SIG-M5 treated with dmso at 0.1 percent for 504 hours (cell line): ENCODE data around the gene PACRG.

Source experiments
- DNase-seq: peaks from one replicate; lab custom pipeline; 2025; ENCODE audit not compliant: unreplicated experiment; lab: John Stamatoyannopoulos, UW

PACRG gene

GRCh38 chr6:163165922-163166321 lies 438.1 kb downstream of the PACRG start:
- no peak for DNase-seq

- no peak for DNase-seq
Observed at GRCh38 chr6:163166507-163166906, 438.7 kb downstream of the PACRG start.

- DNase-seq: no peak
Observed at GRCh38 chr6:163169521-163169920, 441.7 kb downstream of the PACRG start.

- DNase-seq: no peak
Observed at GRCh38 chr6:163170294-163170883, 442.6 kb downstream of the PACRG start.

GRCh38 chr6:163173741-163174140 lies 446.0 kb downstream of the PACRG start:
- DNase-seq: no peak

GRCh38 chr6:163175301-163175700 lies 447.5 kb downstream of the PACRG start:
- DNase-seq: no peak

- DNase-seq: no peak
Observed at GRCh38 chr6:163176097-163176496, 448.3 kb downstream of the PACRG start.

- DNase-seq: no peak
Observed at GRCh38 chr6:163177007-163177406, 449.2 kb downstream of the PACRG start.

GRCh38 chr6:163177892-163178420 lies 450.2 kb downstream of the PACRG start:
- no peak for DNase-seq

- DNase-seq: no peak
Observed at GRCh38 chr6:163179061-163179460, 451.3 kb downstream of the PACRG start.

GRCh38 chr6:163179721-163180120 lies 451.9 kb downstream of the PACRG start:
- no peak for DNase-seq

GRCh38 chr6:163180874-163181541 lies 453.2 kb downstream of the PACRG start:
- DNase-seq: peak; percentile 31

- DNase-seq: no peak
Observed at GRCh38 chr6:163181666-163182180, 453.9 kb downstream of the PACRG start.

GRCh38 chr6:163182696-163183095 lies 454.9 kb downstream of the PACRG start:
- no peak for DNase-seq

GRCh38 chr6:163183806-163184205 lies 456.0 kb downstream of the PACRG start:
- DNase-seq: no peak

GRCh38 chr6:163185744-163186143 lies 458.0 kb downstream of the PACRG start:
- DNase-seq: no peak

- DNase-seq: no peak
Observed at GRCh38 chr6:163186527-163186926, 458.8 kb downstream of the PACRG start.

GRCh38 chr6:163187201-163187600 lies 459.4 kb downstream of the PACRG start:
- no peak for DNase-seq

- no peak for DNase-seq
Observed at GRCh38 chr6:163187606-163188005, 459.8 kb downstream of the PACRG start.

GRCh38 chr6:163188746-163189145 lies 461.0 kb downstream of the PACRG start:
- no peak for DNase-seq

- DNase-seq: no peak
Observed at GRCh38 chr6:163189609-163190008, 461.8 kb downstream of the PACRG start.

- no peak for DNase-seq
Observed at GRCh38 chr6:163190786-163191185, 463.0 kb downstream of the PACRG start.
